ENCODE data around the gene EEF2.

The EEF2 gene

DNA sequence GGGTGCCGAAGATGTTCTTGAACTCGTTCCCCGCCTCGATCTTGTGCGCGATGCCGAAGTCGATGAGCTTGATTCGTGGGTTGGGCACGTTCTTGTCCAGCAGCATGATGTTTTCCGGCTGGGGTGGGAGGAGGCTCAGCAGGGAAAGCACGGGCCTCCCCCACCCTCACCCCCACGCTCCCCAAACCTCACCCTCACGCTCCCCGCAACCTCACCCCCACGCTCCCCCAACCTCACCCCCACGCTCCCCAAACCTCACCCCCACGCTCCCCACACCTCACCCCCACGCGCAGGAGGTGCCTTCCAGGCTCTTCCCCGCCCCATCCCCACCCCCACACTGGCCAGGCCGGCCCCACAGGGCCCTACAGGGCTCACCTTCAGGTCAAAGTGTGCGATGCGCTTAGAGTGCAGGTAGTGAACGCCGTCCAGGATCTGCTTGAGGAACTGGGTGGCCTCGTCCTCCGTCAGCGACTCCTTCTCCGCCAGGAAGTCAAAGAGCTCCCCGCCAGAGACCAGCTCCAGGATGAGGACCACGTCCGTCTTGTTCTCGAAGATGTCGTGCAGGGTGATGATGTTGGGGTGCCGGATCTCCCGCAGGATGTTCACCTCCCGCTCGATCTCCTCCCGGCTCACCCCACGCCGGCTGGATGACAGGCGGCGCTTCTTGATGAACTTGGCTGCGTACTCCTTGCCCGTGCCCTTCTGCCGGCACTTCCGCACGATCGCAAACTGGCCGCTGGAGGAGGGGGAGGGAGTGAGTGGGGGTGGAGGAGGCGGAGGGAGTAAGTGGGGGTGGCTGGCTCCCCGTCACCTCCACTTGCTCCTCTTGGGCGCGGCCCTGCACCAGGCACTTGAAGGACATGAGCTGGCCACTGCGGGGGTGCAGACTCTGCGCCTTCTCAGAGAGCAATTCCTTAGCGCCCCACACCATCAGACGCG lies 20.7 kb downstream of the EEF2 start:
- TF ChIP-seq CTCF (IDR thresholded peaks at IDR 0.05; ENCODE audit: control extremely low read depth, extremely low read depth, low read depth, missing control alignments) = no peak
- DNase-seq (ENCODE audit: extremely low spot score) = no peak
- ChIA-PET POLR2A (interaction anchor here (0.6 kb wide), 1 partner anchor 18 kb away, joined by 5 read pairs; no protein-coding TSS in a partner anchor), CTCF (interaction anchor here (1.3 kb wide), 1 partner anchor 24 kb away, joined by 3 read pairs; no protein-coding TSS in a partner anchor)

GRCh38 chr19:3963458-3964255 lies 21.6 kb downstream of the EEF2 start:
- no peak for TF ChIP-seq CTCF (IDR thresholded peaks at IDR 0.05; ENCODE audit: control extremely low read depth, extremely low read depth, low read depth, missing control alignments)
- DNase-seq (ENCODE audit: extremely low spot score) = no peak
- POLR2A ChIA-PET = no interaction called here
- CTCF ChIA-PET = interaction anchor here (0.6 to 1.3 kb wide), 2 partner anchors 25 to 595 kb away, joined by 3 read pairs; no protein-coding TSS in a partner anchor

GRCh38 chr19:3961007-3961406 lies 24.3 kb downstream of the EEF2 start:
- ChIA-PET POLR2A (no interaction called here), CTCF (no interaction called here)
- no peak for DNase-seq (ENCODE audit: extremely low spot score)
- no peak for TF ChIP-seq CTCF (IDR thresholded peaks at IDR 0.05; ENCODE audit: control extremely low read depth, extremely low read depth, low read depth, missing control alignments)

DNA sequence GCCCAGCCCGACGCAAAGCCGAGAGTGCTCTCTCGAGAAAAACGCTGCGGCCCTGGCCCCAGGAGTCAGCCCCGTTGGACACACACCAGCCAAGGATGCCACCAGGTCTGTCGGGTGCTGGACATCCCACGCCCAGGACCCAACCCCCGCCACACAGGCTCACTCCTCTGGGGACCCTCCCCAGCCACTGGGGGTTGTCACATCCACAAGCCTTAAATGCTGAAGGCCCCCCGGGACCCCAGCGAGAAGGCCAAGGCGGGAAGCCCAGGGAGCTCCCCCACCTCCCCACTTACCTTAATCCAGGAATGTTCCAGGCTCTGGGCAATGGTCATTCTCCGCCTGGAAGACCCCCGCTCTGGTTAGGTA lies 25.5 kb downstream of the EEF2 start:
- no peak for DNase-seq (ENCODE audit: extremely low spot score)
- ChIA-PET POLR2A (no interaction called here), CTCF (interaction anchor here (1.2 kb wide), 1 partner anchor 11 kb away, joined by 3 read pairs; no protein-coding TSS in a partner anchor)
- no peak for TF ChIP-seq CTCF (IDR thresholded peaks at IDR 0.05; ENCODE audit: control extremely low read depth, extremely low read depth, low read depth, missing control alignments)

- CTCF ChIA-PET = interaction anchor here (1.2 kb wide), 1 partner anchor 10 kb away, joined by 3 read pairs; no protein-coding TSS in a partner anchor
- POLR2A ChIA-PET = no interaction called here
These were observed 26.2 kb downstream of the EEF2 start for GRCh38 chr19:3958836-3959765.

More at GRCh38 chr19:3958836-3959765, 26.2 kb downstream of the EEF2 start:
- TF ChIP-seq CTCF (IDR thresholded peaks at IDR 0.05; ENCODE audit: control extremely low read depth, extremely low read depth, low read depth, missing control alignments) = no peak
- DNase-seq (ENCODE audit: extremely low spot score) = no peak
